Transverse colon (tissue), 4 donors: ENCODE data around the gene POLR3A. TPM values are rescaled to one million over a fixed set of nuclear protein-coding genes. Genes with fewer than 3 reads are reported as not detected.
"Not testable (repeated sequence)": the region's sequence is repeated elsewhere in the genome, so short reads cannot be mapped to it uniquely, and the experiment has no call there.

Source experiments
- DNase-seq: peaks from one replicate; pipeline ENCODE4 v3.0.0-alpha.2; 2019
- H3K27ac ChIP-seq, 4 donors: fragments of 200-600 bp; sonication (generic); 2 replicates each; pipeline ENCODE4 v1.5.1; 2016 to 2018; ENCODE audit warnings: inconsistent platforms in 4 of 4
- H3K27me3 ChIP-seq: fragments of 200-600 bp; sonication (generic); 2 replicates; pipeline ENCODE4 v1.5.1; 2017; ENCODE audit warnings: inconsistent platforms
- H3K36me3 ChIP-seq, 4 donors: fragments of 200-600 bp; sonication (generic); 2 replicates each; pipeline ENCODE4 v1.5.1; 2017 to 2019; ENCODE audit warnings: inconsistent platforms in 4 of 4
- H3K4me1 ChIP-seq, 4 donors: fragments of 200-600 bp; sonication (generic); 2 replicates each; pipeline ENCODE4 v1.5.1; 2017 to 2020; ENCODE audit warnings: inconsistent platforms in 4 of 4
- H3K4me3 ChIP-seq, 4 donors: fragments of 200-600 bp; sonication (generic); 1 replicate in 1 of 4; 2 replicates in 3 of 4; pipeline versions ENCODE4 v1.5.1 to v1.6.1; 2017 to 2019; ENCODE audit warnings: inconsistent platforms in 4 of 4
- H3K9me3 ChIP-seq, 2 donors: fragments of 200-600 bp; sonication (generic); 2 replicates each; pipeline ENCODE4 v1.5.1; 2017 to 2019; ENCODE audit warnings: inconsistent platforms in 2 of 2
- CTCF ChIP-seq, 5 experiments: fragments of 200-600 bp in 3 of 5; fragments of 450-650 bp in 2 of 5; sonication (generic) in 3 of 5; IDR thresholded peaks; 1 replicate in 2 of 5; 2 replicates in 3 of 5; pipeline ENCODE4 v1.5.1; 2016 to 2017; ENCODE audit warnings: antibody characterized with exemption in 5 of 5, inconsistent platforms in 3 of 5, mild to moderate bottlenecking in 2 of 5, moderate library complexity in 1 of 5
- EP300 ChIP-seq: sonication (generic); formaldehyde crosslinking; IDR thresholded peaks from one replicate; pipeline ENCODE4 v1.6.1; 2017; ENCODE audit warnings: antibody characterized with exemption, low read depth
- POLR2A ChIP-seq: fragments of 450-650 bp; IDR thresholded peaks from one replicate; pipeline ENCODE4 v1.6.1; 2016; ENCODE audit warnings: antibody characterized with exemption, mild to moderate bottlenecking, moderate library complexity
- POLR2AphosphoS5 ChIP-seq, 3 donors: sonication (generic); formaldehyde crosslinking; IDR thresholded peaks; one replicate each; pipeline ENCODE4 v1.6.1; 2016; ENCODE audit warnings: antibody characterized with exemption in 3 of 3
- WGBS, 2 donors: methylation state at CpG; one replicate each; pipeline ENCODE4 v1.1.5; 2018; ENCODE audit warnings: low coverage in 1 of 2; 5-methylcytosine and 5-hydroxymethylcytosine counted together
- in situ Hi-C, 4 donors: fragments of 200-750 bp; cut with MboI; loops; one replicate each; pipeline versions ENCODE4 v1.15.0 to v1.15.1; 2017; ENCODE audit warnings: low sequenced_read_pairs in 3 of 4, low pct_ligation_motif_present in 1 of 4, low pct_unique_long_range_greater_than_20kb in 1 of 4
- intact Hi-C: fragments of 100-400 bp; cut with DNase I; formaldehyde crosslinking; loops from one replicate; pipeline ENCODE4 v1.15.1; 2023; ENCODE audit warnings: low total_unique reads
- total RNA-seq, 4 donors: library from RNA; depleted of rRNA; stranded (reverse); fragments of >200 nt; gene quantifications; one replicate each; pipeline ENCODE4 v1.1.0, GENCODE V29; 2016

POLR3A gene
- total RNA-seq, 4 donors from 2014 or later, result 8.0 to 16.8 (median 13.1) TPM

- Histone ChIP-seq H3K9me3 (no peaks in the 10 kb centered on the region), H3K36me3 (no peaks in the 10 kb centered on the region), H3K27me3 (no peaks in the 10 kb centered on the region), H3K27ac (no peak overlapping the region), H3K4me3 (no peak overlapping the region), H3K4me1 (peaks cover 0 to 5% (median 2%) of the 10 kb centered on the region in 4 donors)
- in situ Hi-C loops (loop anchor here in 1 of 4 donors (25.0 kb wide), 1 partner anchor 593 kb away; no protein-coding TSS in a partner anchor), intact Hi-C loops (no loop called here)
- no peak for DNase-seq
- TF ChIP-seq POLR2AphosphoS5 (IDR thresholded peaks at IDR 0.05) (no peak), EP300 (no peak), POLR2A (no peak), CTCF (IDR thresholded peaks at IDR 0.05) (no peak)
- 87% methylated on average over 6 of the region's 6 CpGs; no CpG with 5 or more reads in 1 of the 2 donors for WGBS, 2 donors
These were observed 39.8 kb upstream of the POLR3A start for GRCh38 chr10:78069151-78069550.

- intact Hi-C loops, result no loop called here
- TF ChIP-seq CTCF (IDR thresholded peaks at IDR 0.05) (no peak), POLR2A (no peak), EP300 (no peak), POLR2AphosphoS5 (IDR thresholded peaks at IDR 0.05) (no peak)
- no peak for DNase-seq
- Histone ChIP-seq H3K4me1 (peaks cover 0 to 5% (median 2%) of the 10 kb centered on the region in 4 donors), H3K9me3 (no peaks in the 10 kb centered on the region), H3K27me3 (no peaks in the 10 kb centered on the region), H3K27ac (no peak overlapping the region), H3K36me3 (no peaks in the 10 kb centered on the region), H3K4me3 (no peak overlapping the region)
- WGBS, 2 donors, result 83% methylated on average over 11 of the region's 11 CpGs; no CpG with 5 or more reads in 1 of the 2 donors
- in situ Hi-C loops, result loop anchor here in 1 of 4 donors (25.0 kb wide), 1 partner anchor 595 kb away; no protein-coding TSS in a partner anchor
These were observed 37.6 kb upstream of the POLR3A start for GRCh38 chr10:78066728-78067430.

GRCh38 chr10:78066012-78066411 lies 36.7 kb upstream of the POLR3A start:
- Histone ChIP-seq H3K27ac (peak overlapping the region in 2 of 4 donors; percentile 18 to 23), H3K4me1 (peaks cover 0 to 5% (median 2%) of the 10 kb centered on the region in 4 donors), H3K4me3 (no peak overlapping the region), H3K36me3 (no peaks in the 10 kb centered on the region), H3K27me3 (no peaks in the 10 kb centered on the region), H3K9me3 (no peaks in the 10 kb centered on the region)
- TF ChIP-seq POLR2A, result no peak
- peak in 1 of 3 donors; percentile 21 for TF ChIP-seq POLR2AphosphoS5 (IDR thresholded peaks at IDR 0.05)
- no peak for TF ChIP-seq EP300
- no peak for TF ChIP-seq CTCF (IDR thresholded peaks at IDR 0.05)
- in situ Hi-C loops (loop anchor here in 1 of 4 donors (25.0 kb wide), 1 partner anchor 596 kb away; no protein-coding TSS in a partner anchor), intact Hi-C loops (no loop called here)
- 61% methylated on average over 5 of the region's 5 CpGs; no CpG with 5 or more reads in 1 of the 2 donors for WGBS, 2 donors
- DNase-seq, result peak; percentile 88

- 66% methylated on average over 2 of the region's 2 CpGs; no CpG with 5 or more reads in 1 of the 2 donors for WGBS, 2 donors
- H3K4me3 ChIP-seq, result no peak overlapping the region
- in situ Hi-C loops (loop anchor here in 1 of 4 donors (25.0 kb wide), 1 partner anchor 597 kb away; no protein-coding TSS in a partner anchor), intact Hi-C loops (no loop called here)
- no peaks in the 10 kb centered on the region for H3K9me3 ChIP-seq
- peak overlapping the region in 2 of 4 donors; percentile 18 to 23 for H3K27ac ChIP-seq
- H3K36me3 ChIP-seq, result no peaks in the 10 kb centered on the region
- TF ChIP-seq POLR2A (no peak), CTCF (IDR thresholded peaks at IDR 0.05) (no peak), POLR2AphosphoS5 (IDR thresholded peaks at IDR 0.05) (no peak), EP300 (no peak)
- H3K27me3 ChIP-seq, result no peaks in the 10 kb centered on the region
- peaks cover 0 to 5% (median 2%) of the 10 kb centered on the region in 4 donors for H3K4me1 ChIP-seq
- no peak for DNase-seq
These were observed 36.3 kb upstream of the POLR3A start for GRCh38 chr10:78065611-78066010.

- in situ Hi-C loops, result loop anchor here in 1 of 4 donors (25.0 kb wide), 1 partner anchor 597 kb away; no protein-coding TSS in a partner anchor
- H3K9me3 ChIP-seq, H3K27ac ChIP-seq, intact Hi-C loops, H3K4me1 ChIP-seq, H3K27me3 ChIP-seq, H3K36me3 ChIP-seq, DNase-seq, H3K4me3 ChIP-seq: not testable (repeated sequence)
- WGBS, 2 donors, result no CpG with 5 or more reads among the region's 2 CpGs
These were observed 35.6 kb upstream of the POLR3A start for GRCh38 chr10:78064919-78065318.
